HepG2 (cell line): ENCODE measurements around the gene APOA1. TPM values are rescaled to one million over a fixed set of nuclear protein-coding genes. Genes with fewer than 3 reads are reported as not detected.

Experiments
- GABPA ChIP-seq, 2 experiments: IDR thresholded peaks; 2 replicates each; pipeline ENCODE4 v1.6.1; 2011 to 2016; ENCODE audit warnings: low read depth in 2 of 2, low read length in 1 of 2, missing biosample characterization in 1 of 2, missing genetic modification characterization in 1 of 2
- GFI1 ChIP-seq: sonication (generic); formaldehyde crosslinking; IDR thresholded peaks from 2 replicates; pipeline ENCODE4 v1.5.0; 2020; ENCODE audit warnings: missing genetic modification reagents, mild to moderate bottlenecking, borderline replicate concordance
- HMG20A ChIP-seq: IDR thresholded peaks from 2 replicates; pipeline ENCODE4 v1.6.1; 2016; ENCODE audit warnings: borderline replicate concordance
- KDM5B ChIP-seq: sonication (generic); formaldehyde crosslinking; IDR thresholded peaks from 2 replicates; pipeline ENCODE4 v1.4.0; 2020; ENCODE audit warnings: missing genetic modification reagents, mild to moderate bottlenecking, borderline replicate concordance
- PHB2 ChIP-seq: fragments of 450-650 bp; IDR thresholded peaks from 2 replicates; pipeline ENCODE4 v1.6.1; 2018; ENCODE audit not compliant: partially characterized antibody
- SALL1 ChIP-seq: sonication (generic); formaldehyde crosslinking; IDR thresholded peaks from 2 replicates; pipeline ENCODE4 v1.8.0; 2022; ENCODE audit warnings: mild to moderate bottlenecking, missing genetic modification reagents
- SMARCC2 ChIP-seq: fragments of 450-650 bp; IDR thresholded peaks from 2 replicates; pipeline ENCODE4 v1.6.1; 2017; ENCODE audit warnings: antibody characterized with exemption, mild to moderate bottlenecking
- SPEN ChIP-seq: sonication (generic); formaldehyde crosslinking; IDR thresholded peaks from 2 replicates; pipeline ENCODE4 v1.5.1; 2020; ENCODE audit warnings: low read depth, mild to moderate bottlenecking, missing genetic modification reagents
- THAP9 ChIP-seq: sonication (generic); formaldehyde crosslinking; IDR thresholded peaks from 2 replicates; pipeline ENCODE4; 2020; ENCODE audit warnings: missing genetic modification reagents, mild to moderate bottlenecking, borderline replicate concordance
- TRIM24 ChIP-seq: sonication (generic); formaldehyde crosslinking; IDR thresholded peaks from 2 replicates; pipeline ENCODE4 v1.8.0; 2022; ENCODE audit warnings: mild to moderate bottlenecking, missing genetic modification reagents
- U2AF2 ChIP-seq: fragments of 200-400 bp; formaldehyde crosslinking; IDR thresholded peaks from 2 replicates; pipeline ENCODE4 v1.6.1; 2017; ENCODE audit warnings: low read depth, mild to moderate bottlenecking, low read length
- XBP1 ChIP-seq: sonication (generic); formaldehyde crosslinking; IDR thresholded peaks from 2 replicates; pipeline ENCODE4 v1.5.0; 2020; ENCODE audit warnings: missing genetic modification reagents
- ZBTB14 ChIP-seq: sonication (generic); formaldehyde crosslinking; IDR thresholded peaks from 2 replicates; pipeline ENCODE4 v1.4.0; 2020; ENCODE audit warnings: missing genetic modification reagents
- ZBTB20 ChIP-seq: sonication (generic); formaldehyde crosslinking; IDR thresholded peaks from 2 replicates; pipeline ENCODE4 v1.8.1; 2023; ENCODE audit warnings: missing genetic modification reagents, low read depth, mild to moderate bottlenecking, borderline replicate concordance
- ZBTB26 ChIP-seq: IDR thresholded peaks from 2 replicates; pipeline ENCODE4 v1.6.1; 2016; ENCODE audit warnings: missing compliant biosample characterization, missing genetic modification reagents, borderline replicate concordance
- ZFP1 ChIP-seq: IDR thresholded peaks from 2 replicates; pipeline ENCODE4 v1.6.1; 2016
- ZFP82 ChIP-seq: sonication (generic); formaldehyde crosslinking; IDR thresholded peaks from 2 replicates; pipeline ENCODE4 v1.5.1; 2020; ENCODE audit warnings: mild to moderate bottlenecking, missing genetic modification reagents, borderline replicate concordance
- ZKSCAN8 ChIP-seq: IDR thresholded peaks from 2 replicates; pipeline ENCODE4 v1.6.1; 2016; ENCODE audit warnings: borderline replicate concordance, missing genetic modification reagents, missing compliant biosample characterization
- ZNF337 ChIP-seq: sonication (generic); formaldehyde crosslinking; IDR thresholded peaks from 2 replicates; pipeline ENCODE4 v1.5.1; 2020; ENCODE audit warnings: missing genetic modification reagents, low read depth, mild to moderate bottlenecking, borderline replicate concordance
- ZNF343 ChIP-seq: sonication (generic); formaldehyde crosslinking; IDR thresholded peaks from 2 replicates; pipeline ENCODE4 v1.4.0; 2020; ENCODE audit warnings: mild to moderate bottlenecking, missing genetic modification reagents
- ZNF549 ChIP-seq: sonication (generic); formaldehyde crosslinking; IDR thresholded peaks from 2 replicates; pipeline ENCODE4 v1.5.0; 2020; ENCODE audit warnings: missing genetic modification reagents
- ZNF749 ChIP-seq: sonication (generic); formaldehyde crosslinking; IDR thresholded peaks from 2 replicates; pipeline ENCODE4 v1.8.0; 2022; ENCODE audit warnings: mild to moderate bottlenecking, missing genetic modification reagents, moderate library complexity, borderline replicate concordance
- ZUFSP ChIP-seq: sonication (generic); formaldehyde crosslinking; IDR thresholded peaks from 2 replicates; pipeline ENCODE4 v1.9.0; 2021; ENCODE audit warnings: missing genetic modification reagents, mild to moderate bottlenecking, borderline replicate concordance
- polyA plus RNA-seq, 8 experiments: library from polyadenylated mRNA; depleted of rRNA in 3 of 8; stranded (reverse) in 7 of 8; unstranded in 1 of 8; fragments of >200 nt; fragmentation: Illumina TruSeq in 4 of 8; extraction: Trizol in 4 of 8; gene quantifications; 2 replicates each; pipeline versions ENCODE4 v1.2.1 to v1.2.3, GENCODE V29; 2011 to 2016; ENCODE audit warnings: low read depth in 4 of 8, missing spikeins in 1 of 8, mixed read lengths in 1 of 8; ENCODE audit not compliant: insufficient read depth in 1 of 8
- total RNA-seq, 5 experiments: library from RNA; depleted of rRNA; stranded (reverse); fragments of >200 nt; fragmentation: Illumina TruSeq; extraction: Trizol; gene quantifications; 2 replicates each; pipeline ENCODE4 v1.2.3, GENCODE V29; 2016; ENCODE audit warnings: low read depth in 1 of 5

Gene APOA1
- total and polyA plus RNA-seq, 2 of the 13 experiments (the other 11 are each of a cell fraction or from before 2014, with no cell fraction given), result 1,973 to 5,485 TPM

GRCh38 chr11:116835042-116835772, 2.2 kb downstream of the APOA1 start (continued):
- no peak for TF ChIP-seq ZUFSP (CRISPR knock-in tag)
- no peak for TF ChIP-seq U2AF2
- no peak for TF ChIP-seq KDM5B (CRISPR knock-in tag)
- TF ChIP-seq XBP1 (CRISPR knock-in tag), result no peak
- no peak; the same call in 1 of the 2 replicates for TF ChIP-seq THAP9 (CRISPR knock-in tag)
- TF ChIP-seq HMG20A (CRISPR knock-in tag), result no peak
- TF ChIP-seq SPEN, result no peak
- TF ChIP-seq SALL1, result no peak
- no peak for TF ChIP-seq ZNF337
- TF ChIP-seq ZBTB20 (CRISPR knock-in tag), result no peak
- TF ChIP-seq GFI1, result no peak
- no peak for TF ChIP-seq ZNF749 (CRISPR knock-in tag)
- no peak for TF ChIP-seq ZKSCAN8 (CRISPR knock-in tag)
- TF ChIP-seq ZNF343, result no peak
- no peak for TF ChIP-seq GABPA (IDR thresholded peaks at IDR 0.05; ENCODE audit: low read depth, low read length)
- no peak for TF ChIP-seq GABPA (CRISPR knock-in tag; IDR thresholded peaks at IDR 0.05; ENCODE audit: low read depth)
- no peak for TF ChIP-seq ZBTB26 (CRISPR knock-in tag)
- no peak for TF ChIP-seq ZBTB14
- TF ChIP-seq TRIM24 (CRISPR knock-in tag), result no peak
- TF ChIP-seq ZFP1 (CRISPR knock-in tag), result no peak
- no peak for TF ChIP-seq PHB2
- TF ChIP-seq ZFP82 (CRISPR knock-in tag), result no peak
- TF ChIP-seq SMARCC2, result no peak
- no peak for TF ChIP-seq ZNF549
